H1 (cell line): ENCODE measurements around the gene C19orf73. TPM values are rescaled to one million over a fixed set of nuclear protein-coding genes. Genes with fewer than 3 reads are reported as not detected.

Source experiments
- CTCF ChIA-PET: fragments of 300-600 bp; sonication (Branson Sonifier 250); formaldehyde crosslinking; loops from one replicate; lab custom pipeline; 2021; ENCODE audit not compliant: partially characterized antibody; lab: Charles Lee
- POLR2A ChIA-PET: fragments of 300-600 bp; sonication (Branson Sonifier 250); formaldehyde crosslinking; loops from one replicate; lab custom pipeline; 2021; ENCODE audit warnings: inconsistent platforms; ENCODE audit not compliant: partially characterized antibody; lab: Charles Lee
- DNase-seq, 2 experiments: peaks; one replicate each; pipeline versions ENCODE4 v3.0.0 to v3.0.0-alpha.2; 2010 to 2022; ENCODE audit warnings: low spot score in 2 of 2, low read depth in 1 of 2, mixed read lengths in 1 of 2
- FAIRE-seq: peaks from 2 replicates; lab custom pipeline; 2011; peaks lifted over from hg19 to GRCh38; lab: Jason Lieb, UNC
- H2AFZ ChIP-seq: 2 replicates; pipeline ENCODE4 v1.8.1; 2012; ENCODE audit warnings: low read length, inconsistent platforms
- H2AK5ac ChIP-seq: 2 replicates; pipeline ENCODE4 v1.6.1; 2013; ENCODE audit warnings: low read depth, low read length
- H2BK120ac ChIP-seq: replicated peaks from 2 replicates; pipeline ENCODE3; 2013; ENCODE audit warnings: low read depth, low read length, inconsistent platforms
- H2BK12ac ChIP-seq: 2 replicates; pipeline ENCODE4 v1.6.1; 2013; ENCODE audit warnings: low read depth, low read length
- H2BK15ac ChIP-seq: 2 replicates; pipeline ENCODE4 v1.6.1; 2013; ENCODE audit warnings: low read length
- H2BK20ac ChIP-seq: 2 replicates; pipeline ENCODE4 v1.6.1; 2013; ENCODE audit warnings: low read length
- H2BK5ac ChIP-seq: 2 replicates; pipeline ENCODE4 v1.6.1; 2013; ENCODE audit warnings: low read depth, low read length
- H3K14ac ChIP-seq: 2 replicates; pipeline ENCODE4 v1.6.1; 2013; ENCODE audit warnings: inconsistent platforms; ENCODE audit not compliant: insufficient read length
- H3K18ac ChIP-seq: 2 replicates; pipeline ENCODE4 v1.6.1; 2013; ENCODE audit warnings: low read length; ENCODE audit errors: extremely low read depth
- H3K23ac ChIP-seq: 2 replicates; pipeline ENCODE4 v1.6.1; 2013; ENCODE audit warnings: inconsistent platforms; ENCODE audit not compliant: insufficient read length
- H3K23me2 ChIP-seq: 2 replicates; pipeline ENCODE4 v1.6.1; 2013; ENCODE audit warnings: low read depth, low read length
- H3K27ac ChIP-seq: 2 replicates; pipeline ENCODE4 v1.6.1; 2011; ENCODE audit warnings: low read depth, low read length, inconsistent platforms
- H3K27me3 ChIP-seq, 4 experiments: replicated peaks in 1 of 4; 1 replicate in 1 of 4; 2 replicates in 3 of 4; pipeline versions ENCODE4 v1.6.1 to v1.8.1; 2011 to 2013; ENCODE audit warnings: low read length in 3 of 4, mild to moderate bottlenecking in 3 of 4, inconsistent platforms in 2 of 4, mixed read lengths in 2 of 4, moderate library complexity in 1 of 4; ENCODE audit not compliant: control insufficient read depth in 3 of 4, insufficient read depth in 3 of 4; ENCODE audit errors: extremely low read depth in 1 of 4
- H3K36me3 ChIP-seq, 4 experiments: 2 replicates each; pipeline versions ENCODE4 v1.6.1 to v1.8.1; 2011 to 2013; ENCODE audit warnings: mild to moderate bottlenecking in 4 of 4, low read length in 3 of 4, moderate library complexity in 2 of 4, control low read depth in 1 of 4, inconsistent platforms in 1 of 4; ENCODE audit not compliant: insufficient read depth in 4 of 4, control insufficient read depth in 2 of 4
- H3K4ac ChIP-seq: replicated peaks from 2 replicates; pipeline ENCODE3; 2013; ENCODE audit warnings: low read length, low read depth, mixed read lengths, inconsistent platforms; ENCODE audit not compliant: insufficient read length
- H3K4me1 ChIP-seq, 4 experiments: replicated peaks in 1 of 4; 1 replicate in 1 of 4; 2 replicates in 3 of 4; pipeline versions ENCODE4 v1.6.1 to v1.8.1; 2011 to 2013; ENCODE audit warnings: low read length in 3 of 4, inconsistent platforms in 2 of 4, mixed read lengths in 1 of 4; ENCODE audit not compliant: insufficient read depth in 4 of 4, control insufficient read depth in 3 of 4
- H3K4me2 ChIP-seq, 2 experiments: 2 replicates each; pipeline versions ENCODE4 v1.6.1 to v1.8.1; 2011 to 2013; ENCODE audit warnings: low read depth in 2 of 2, low read length in 2 of 2, control low read depth in 1 of 2, inconsistent platforms in 1 of 2, mild to moderate bottlenecking in 1 of 2; ENCODE audit not compliant: insufficient read depth in 1 of 2
- H3K4me3 ChIP-seq, 4 experiments: fragments of 200-600, 300-600 bp in 1 of 4; sonication (generic), shearing (Covaris generic), sonication (Bioruptor Twin) in 1 of 4; 2 replicates each; pipeline versions ENCODE4 v1.5.1 to v1.8.1; 2011 to 2016; ENCODE audit warnings: low read length in 4 of 4, low read depth in 3 of 4, control low read depth in 2 of 4, inconsistent platforms in 2 of 4, mild to moderate bottlenecking in 2 of 4, mixed read lengths in 1 of 4, moderate library complexity in 1 of 4; ENCODE audit not compliant: insufficient read depth in 2 of 4; ENCODE audit errors: extremely low read depth in 1 of 4
- H3K56ac ChIP-seq: replicated peaks from 2 replicates; pipeline ENCODE3; 2013; ENCODE audit warnings: low read depth, mild to moderate bottlenecking, mixed read lengths, low read length, inconsistent platforms; ENCODE audit not compliant: insufficient read length
- H3K79me1 ChIP-seq: 2 replicates; pipeline ENCODE4 v1.6.1; 2013; ENCODE audit warnings: low read depth, low read length, control low read depth
- H3K79me2 ChIP-seq, 2 experiments: 2 replicates each; pipeline versions ENCODE4 v1.6.1 to v1.8.1; 2012 to 2013; ENCODE audit warnings: low read length in 2 of 2, mild to moderate bottlenecking in 2 of 2, inconsistent platforms in 1 of 2; ENCODE audit not compliant: insufficient read depth in 2 of 2, control insufficient read depth in 1 of 2
- H3K9ac ChIP-seq, 4 experiments: replicated peaks in 1 of 4; 1 replicate in 1 of 4; 2 replicates in 3 of 4; pipeline versions ENCODE4 v1.6.1 to v1.8.1; 2011 to 2013; ENCODE audit warnings: low read depth in 3 of 4, low read length in 3 of 4, control low read depth in 2 of 4, mild to moderate bottlenecking in 2 of 4, moderate library complexity in 2 of 4, inconsistent platforms in 1 of 4; ENCODE audit errors: extremely low read depth in 1 of 4
- H3K9me3 ChIP-seq, 2 experiments: 2 replicates each; pipeline versions ENCODE4 v1.6.1 to v1.8.1; 2012 to 2013; ENCODE audit warnings: mild to moderate bottlenecking in 2 of 2, moderate library complexity in 2 of 2, control low read depth in 1 of 2, inconsistent platforms in 1 of 2, low read depth in 1 of 2, low read length in 1 of 2, mixed read lengths in 1 of 2; ENCODE audit not compliant: insufficient read depth in 2 of 2
- H4K20me1 ChIP-seq, 2 experiments: replicated peaks in 1 of 2; 2 replicates each; pipeline versions ENCODE3 to v1.8.1; 2011 to 2013; ENCODE audit warnings: inconsistent platforms in 2 of 2, low read length in 2 of 2, mild to moderate bottlenecking in 1 of 2; ENCODE audit not compliant: insufficient read depth in 2 of 2, control insufficient read depth in 1 of 2
- H4K5ac ChIP-seq: 2 replicates; pipeline ENCODE4 v1.6.1; 2013; ENCODE audit warnings: low read length, low read depth, mixed read lengths, inconsistent platforms; ENCODE audit not compliant: insufficient read length
- H4K8ac ChIP-seq: 2 replicates; pipeline ENCODE4 v1.8.0; 2013; ENCODE audit warnings: mild to moderate bottlenecking, moderate library complexity, low read length, inconsistent platforms; ENCODE audit not compliant: insufficient read depth; ENCODE audit errors: extremely low read depth
- H4K91ac ChIP-seq: replicated peaks from 2 replicates; pipeline ENCODE3; 2013; ENCODE audit warnings: low read length, mixed read lengths, inconsistent platforms; ENCODE audit not compliant: insufficient read length
- ASH2L ChIP-seq: fragments of 200-600, 300-600 bp; sonication (generic); IDR thresholded peaks from one replicate; pipeline ENCODE4 v1.7.1; 2017; ENCODE audit warnings: low read length
- ATF3 ChIP-seq: IDR thresholded peaks from 2 replicates; pipeline ENCODE4 v1.6.1; 2011; ENCODE audit warnings: low read depth, mild to moderate bottlenecking, low read length; ENCODE audit not compliant: insufficient read depth
- CEBPB ChIP-seq: IDR thresholded peaks from 2 replicates; pipeline ENCODE4 v1.6.1; 2012; ENCODE audit warnings: low read depth, low read length
- CHD2 ChIP-seq: IDR thresholded peaks from 2 replicates; pipeline ENCODE4 v1.6.1; 2012; ENCODE audit warnings: low read length, improper control_type of control experiment
- EP300 ChIP-seq, 2 experiments: IDR thresholded peaks; 1 replicate in 1 of 2; 2 replicates in 1 of 2; pipeline ENCODE4 v1.6.1; 2011 to 2012; ENCODE audit warnings: low read depth in 2 of 2, low read length in 2 of 2, mild to moderate bottlenecking in 2 of 2, borderline replicate concordance in 1 of 2, inconsistent platforms in 1 of 2, moderate library complexity in 1 of 2
- KDM5A ChIP-seq: fragments of 200-600 bp; IDR thresholded peaks from 2 replicates; pipeline ENCODE4 v1.7.1; 2012; ENCODE audit warnings: mild to moderate bottlenecking, low read length, inconsistent platforms, mixed read lengths
- NANOG ChIP-seq: IDR thresholded peaks from 2 replicates; pipeline ENCODE4 v1.6.1; 2011; ENCODE audit warnings: low read length, low read depth, mild to moderate bottlenecking, inconsistent platforms; ENCODE audit not compliant: insufficient read depth, poor library complexity, severe bottlenecking
- RFX5 ChIP-seq: IDR thresholded peaks from 2 replicates; pipeline ENCODE4 v1.6.1; 2011; ENCODE audit warnings: low read depth, low read length, improper control_type of control experiment, borderline replicate concordance
- SIN3A ChIP-seq, 2 experiments: IDR thresholded peaks in 1 of 2; conservative IDR thresholded peaks in 1 of 2; 2 replicates each; pipeline ENCODE4 v1.6.1; 2011 to 2012; ENCODE audit warnings: low read length in 2 of 2, improper control_type of control experiment in 1 of 2, low read depth in 1 of 2, mild to moderate bottlenecking in 1 of 2
- SIX5 ChIP-seq: IDR thresholded peaks from 2 replicates; pipeline ENCODE4 v1.6.1; 2011; ENCODE audit warnings: mild to moderate bottlenecking, low read depth, low read length
- WGBS, 2 experiments: shearing (Covaris generic) in 1 of 2; methylation state at CpG; one replicate each; pipeline versions ENCODE4 v1.1.6 to v1.1.7; 2013 to 2015; ENCODE audit warnings: low lambda C conversion rate in 2 of 2, mixed read lengths in 2 of 2, inconsistent platforms in 1 of 2, low coverage in 1 of 2, missing lambda C conversion rate in 1 of 2; ENCODE audit not compliant: insufficient replicate concordance in 2 of 2, insufficient coverage in 1 of 2, insufficient read length in 1 of 2; ENCODE audit errors: extremely low coverage in 1 of 2, missing lambda C conversion rate in 1 of 2; 5-methylcytosine and 5-hydroxymethylcytosine counted together
- polyA plus RNA-seq, 7 experiments: library from polyadenylated mRNA; depleted of rRNA in 3 of 7; stranded (reverse) in 5 of 7; unstranded in 2 of 7; fragments of >200 nt in 5 of 7; fragments of 200-250 nt in 2 of 7; gene quantifications; 1 replicate in 5 of 7; 2 replicates in 1 of 7; 4 replicates in 1 of 7; pipeline versions ENCODE4 v1.2.1 to v1.2.3, GENCODE V29; 2011 to 2013; ENCODE audit warnings: missing spikeins in 2 of 7, mixed read lengths in 2 of 7
- total RNA-seq: library from RNA; stranded (reverse); fragmentation: NEBNext Ultra II Directional; extraction: Animal tissue kit (Norgen Biotek cat#: 25700); gene quantifications from 2 replicates; pipeline ENCODE4 v1.2.1, GENCODE V29; 2021

Gene C19orf73
- total and polyA plus RNA-seq, 2 of the 8 experiments (the other 6 are each of a cell fraction or from before 2014, with no cell fraction given) = 2.5 to 4.6 TPM

DNA sequence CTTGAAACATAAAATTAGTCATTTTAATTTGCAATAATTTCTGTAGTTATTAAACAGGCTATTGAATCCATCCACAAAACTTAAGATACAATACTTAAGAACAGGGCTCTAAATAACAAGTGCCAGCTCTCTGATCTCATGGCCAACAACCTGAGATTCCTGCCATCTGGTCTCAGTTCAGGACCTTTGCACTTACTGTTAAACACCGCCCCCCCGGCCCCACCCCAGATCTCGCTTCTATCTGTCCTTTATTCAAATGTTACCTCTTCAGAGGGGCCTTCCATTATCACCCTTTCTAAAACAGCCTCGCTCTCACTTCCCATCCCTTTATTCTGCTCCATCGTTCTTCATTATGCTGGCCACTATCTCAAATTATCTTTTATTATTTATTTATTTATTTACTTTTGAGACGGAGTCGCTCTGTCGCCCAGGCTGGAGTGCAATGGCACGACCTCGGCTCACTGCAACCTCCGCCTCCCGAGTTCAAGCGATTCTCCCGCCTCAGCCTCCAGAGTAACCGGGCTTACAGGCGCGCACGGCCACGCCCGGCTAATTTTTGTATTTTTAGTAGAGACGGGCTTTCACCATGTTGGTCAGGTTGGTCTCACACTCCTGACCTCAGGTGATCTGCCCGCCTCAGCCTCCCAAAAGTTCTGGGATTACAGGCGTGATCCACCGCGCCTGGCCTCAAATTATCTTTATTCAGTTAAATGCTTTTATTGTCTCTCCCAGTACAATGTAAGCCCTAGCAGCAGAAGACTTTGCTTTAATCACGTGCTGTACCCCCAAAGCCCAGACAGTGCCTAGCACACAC, 34.5 kb downstream of the C19orf73 start:
- Histone ChIP-seq H3K27me3 (peaks cover 0 to 3% (median 0%) of the 10 kb centered on the region in 4 experiments; a peak in 1 of 7 replicates), H2BK12ac (no peak overlapping the region), H3K4me2 (peak overlapping the region; percentile 82 to 88), H4K8ac (peak overlapping the region; percentile 35; the same call in 1 of the 2 replicates), H3K18ac (peak overlapping the region; percentile 97), H3K14ac (no peak overlapping the region), H3K79me1 (peaks cover 9% of the 10 kb centered on the region), H3K9me3 (no peaks in the 10 kb centered on the region), H3K36me3 (peaks cover 5 to 26% (median 9%) of the 10 kb centered on the region in 4 experiments), H3K56ac (no peak overlapping the region), H4K91ac (peak overlapping the region; percentile 69), H2BK20ac (no peak overlapping the region), H3K4me3 (peak overlapping the region; percentile 84 to 97 (median 90); a peak in 6 of 8 replicates), H3K4ac (peak overlapping the region; percentile 30), H4K20me1 (peaks cover 15 to 17% of the 10 kb centered on the region in 2 experiments), H3K23ac (no peak overlapping the region), H2AK5ac (no peak overlapping the region), H4K5ac (peak overlapping the region; percentile 96), H2BK120ac (no peak overlapping the region), H2BK5ac (peak overlapping the region; percentile 77; the same call in 1 of the 2 replicates), H2AFZ (peak overlapping the region; percentile 86), H3K23me2 (peaks cover 14% of the 10 kb centered on the region; the same call in 1 of the 2 replicates), H3K79me2 (peaks cover 29 to 36% of the 10 kb centered on the region in 2 experiments), H3K4me1 (peaks cover 4 to 6% (median 5%) of the 10 kb centered on the region in 4 experiments), H2BK15ac (no peak overlapping the region), H3K9ac (peak overlapping the region in 3 of 4 experiments; percentile 35 to 98 (median 83); a peak in 4 of 7 replicates), H3K27ac (peak overlapping the region; percentile 94; the same call in 1 of the 2 replicates)
- DNase-seq = no peak
- FAIRE-seq = no peak
- 82% methylated on average over 26 of the region's 26 CpGs; no CpG with 5 or more reads in 1 of the 2 experiments for WGBS, 2 experiments
- CTCF ChIA-PET = interaction anchor here (2.0 kb wide), 1 partner anchor 62 kb away, joined by 4 read pairs; no protein-coding TSS in a partner anchor
- POLR2A ChIA-PET = interaction anchor here (1.3 kb wide), 1 partner anchor 65 kb away, joined by 3 read pairs; no protein-coding TSS in a partner anchor
- TF ChIP-seq SIX5 (no peak), NANOG (no peak), SIN3A (conservative IDR thresholded peaks at IDR 0.05 in 1 of 2, IDR thresholded peaks at IDR 0.05 in 1 of 2; ENCODE audit: low read depth in 1 of 2, low read length in 2 of 2) (no peak), ATF3 (no peak), KDM5A (no peak), ASH2L (no peak), EP300 (IDR thresholded peaks at IDR 0.05; ENCODE audit: borderline replicate concordance in 1 of 2, low read depth in 2 of 2, low read length in 2 of 2) (no peak), RFX5 (no peak), CHD2 (no peak), CEBPB (no peak)
